GM12878 (cell line): ENCODE measurements around the gene CFAP74.

ENCODE experiments used
- CTCF ChIP-seq, 3 experiments: IDR thresholded peaks in 2 of 3; conservative IDR thresholded peaks in 1 of 3; 2 replicates each; pipeline ENCODE4 v1.5.1; 2011; ENCODE audit warnings: low read depth in 3 of 3, low read length in 3 of 3, mild to moderate bottlenecking in 3 of 3, control low read depth in 2 of 3, moderate library complexity in 2 of 3, inconsistent platforms in 1 of 3, mixed read lengths in 1 of 3; ENCODE audit not compliant: control insufficient read depth in 2 of 3, insufficient read depth in 1 of 3; ENCODE audit errors: extremely low read depth in 1 of 3
- ELK1 ChIP-seq: IDR thresholded peaks from 2 replicates; pipeline ENCODE4 v1.6.1; 2012; ENCODE audit warnings: low read depth, low read length, improper control_type of control experiment
- SUZ12 ChIP-seq: fragments of 200-600 bp; sonication (generic); IDR thresholded peaks from one replicate; pipeline ENCODE4 v1.6.1; 2018; ENCODE audit warnings: antibody characterized with exemption, mild to moderate bottlenecking; ENCODE audit not compliant: unreplicated experiment

- TF ChIP-seq CTCF (IDR thresholded peaks at IDR 0.05 in 2 of 3, conservative IDR thresholded peaks at IDR 0.05 in 1 of 3; ENCODE audit: control insufficient read depth in 2 of 3, extremely low read depth in 1 of 3, insufficient read depth in 1 of 3, low read depth in 3 of 3, low read length in 3 of 3) (no peak), ELK1 (no peak), SUZ12 (no peak)
These were observed 52.6 kb downstream of the CFAP74 start for GRCh38 chr1:1950940-1951339.
